Measurements from ENCODE around the gene VPREB1.

VPREB1 gene

GRCh38 chr22:22230438-22230837 lies 14.1 kb upstream of the VPREB1 start:
- peaks cover 3% of the 10 kb centered on the region; the same call in 1 of the 2 replicates for H3K4me1 ChIP-seq (ENCODE audit: low read length)
- no peak overlapping the region for H2AFZ ChIP-seq (ENCODE audit: low read depth, low read length)
- H3K9me3 ChIP-seq (ENCODE audit: insufficient read depth, low read length) = no peaks in the 10 kb centered on the region
- H3K36me3 ChIP-seq (replicated peaks; ENCODE audit: low read depth, low read length) = no peaks in the 10 kb centered on the region
- no peak overlapping the region for H3K4me2 ChIP-seq (ENCODE audit: low read length)
- TF ChIP-seq EZH2phosphoT487 (IDR thresholded peaks at IDR 0.05; ENCODE audit: low read depth) = no peak
- TF ChIP-seq, protein P1, sequence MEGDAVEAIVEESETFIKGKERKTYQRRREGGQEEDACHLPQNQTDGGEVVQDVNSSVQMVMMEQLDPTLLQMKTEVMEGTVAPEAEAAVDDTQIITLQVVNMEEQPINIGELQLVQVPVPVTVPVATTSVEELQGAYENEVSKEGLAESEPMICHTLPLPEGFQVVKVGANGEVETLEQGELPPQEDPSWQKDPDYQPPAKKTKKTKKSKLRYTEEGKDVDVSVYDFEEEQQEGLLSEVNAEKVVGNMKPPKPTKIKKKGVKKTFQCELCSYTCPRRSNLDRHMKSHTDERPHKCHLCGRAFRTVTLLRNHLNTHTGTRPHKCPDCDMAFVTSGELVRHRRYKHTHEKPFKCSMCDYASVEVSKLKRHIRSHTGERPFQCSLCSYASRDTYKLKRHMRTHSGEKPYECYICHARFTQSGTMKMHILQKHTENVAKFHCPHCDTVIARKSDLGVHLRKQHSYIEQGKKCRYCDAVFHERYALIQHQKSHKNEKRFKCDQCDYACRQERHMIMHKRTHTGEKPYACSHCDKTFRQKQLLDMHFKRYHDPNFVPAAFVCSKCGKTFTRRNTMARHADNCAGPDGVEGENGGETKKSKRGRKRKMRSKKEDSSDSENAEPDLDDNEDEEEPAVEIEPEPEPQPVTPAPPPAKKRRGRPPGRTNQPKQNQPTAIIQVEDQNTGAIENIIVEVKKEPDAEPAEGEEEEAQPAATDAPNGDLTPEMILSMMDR (IDR thresholded peaks at IDR 0.05; ENCODE audit: low read depth, low read length) = no peak
- H3K4me3 ChIP-seq (ENCODE audit: low read length) = no peak overlapping the region
- no peak overlapping the region for H3K9ac ChIP-seq (ENCODE audit: low read length)
- no peaks in the 10 kb centered on the region for H3K27me3 ChIP-seq (ENCODE audit: low read depth, low read length)
- H3K27ac ChIP-seq (ENCODE audit: low read length) = no peak overlapping the region
- no peaks in the 10 kb centered on the region for H4K20me1 ChIP-seq (ENCODE audit: insufficient read depth, low read length)
- H3K79me2 ChIP-seq (ENCODE audit: low read length) = no peaks in the 10 kb centered on the region

DNA sequence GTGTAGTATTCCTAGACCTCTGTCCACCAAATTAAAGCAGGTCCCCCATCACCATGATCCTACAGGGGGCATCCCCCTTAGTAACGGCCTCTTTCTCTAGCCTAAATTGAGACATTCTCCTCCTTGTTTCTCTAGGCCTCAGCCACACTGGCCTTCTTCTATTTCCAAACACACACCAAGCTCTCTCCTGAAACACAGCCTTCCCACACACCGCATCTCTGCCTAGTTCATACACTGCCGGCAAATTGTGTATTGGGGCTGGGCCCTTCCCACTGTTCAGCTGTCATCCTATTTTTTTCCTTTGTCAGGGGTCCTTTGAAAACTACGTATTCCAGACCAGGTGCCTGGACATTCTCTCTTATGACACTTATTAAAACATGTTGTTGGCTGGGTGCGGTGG lies 11.5 kb upstream of the VPREB1 start:
- no peaks in the 10 kb centered on the region for H3K9me3 ChIP-seq (ENCODE audit: insufficient read depth, low read length)
- H2AFZ ChIP-seq (ENCODE audit: low read depth, low read length) = no peak overlapping the region
- no peak for TF ChIP-seq EZH2phosphoT487 (IDR thresholded peaks at IDR 0.05; ENCODE audit: low read depth)
- TF ChIP-seq, protein P1 (IDR thresholded peaks at IDR 0.05; ENCODE audit: low read depth, low read length) = no peak

GRCh38 chr22:22235558-22235957 lies 9.0 kb upstream of the VPREB1 start:
- peak overlapping the region; percentile 35 for H3K4me3 ChIP-seq (ENCODE audit: low read length)
- H3K9me3 ChIP-seq (ENCODE audit: insufficient read depth, low read length) = no peaks in the 10 kb centered on the region
- peak overlapping the region; percentile 53 for H3K4me2 ChIP-seq (ENCODE audit: low read length)
- no peaks in the 10 kb centered on the region for H3K36me3 ChIP-seq (replicated peaks; ENCODE audit: low read depth, low read length)
- no peaks in the 10 kb centered on the region for H3K27me3 ChIP-seq (ENCODE audit: low read depth, low read length)
- no peak overlapping the region for H3K9ac ChIP-seq (ENCODE audit: low read length)
- H3K27ac ChIP-seq (ENCODE audit: low read length) = no peak overlapping the region
- peak overlapping the region; percentile 32; the same call in 1 of the 2 replicates for H2AFZ ChIP-seq (ENCODE audit: low read depth, low read length)
- H3K4me1 ChIP-seq (ENCODE audit: low read length) = peaks cover 5% of the 10 kb centered on the region; the same call in 1 of the 2 replicates
- no peak for TF ChIP-seq EZH2phosphoT487 (IDR thresholded peaks at IDR 0.05; ENCODE audit: low read depth)
- TF ChIP-seq, protein P1 (IDR thresholded peaks at IDR 0.05; ENCODE audit: low read depth, low read length) = peak; percentile 88
- no peaks in the 10 kb centered on the region for H3K79me2 ChIP-seq (ENCODE audit: low read length)
- no peaks in the 10 kb centered on the region for H4K20me1 ChIP-seq (ENCODE audit: insufficient read depth, low read length)

More for the DNA sequence above, 11.5 kb upstream of the VPREB1 start:
- no peaks in the 10 kb centered on the region for H3K27me3 ChIP-seq (ENCODE audit: low read depth, low read length)
- H3K4me3 ChIP-seq (ENCODE audit: low read length) = no peak overlapping the region
- no peaks in the 10 kb centered on the region for H4K20me1 ChIP-seq (ENCODE audit: insufficient read depth, low read length)
- peaks cover 5% of the 10 kb centered on the region; the same call in 1 of the 2 replicates for H3K4me1 ChIP-seq (ENCODE audit: low read length)
- H3K27ac ChIP-seq (ENCODE audit: low read length) = no peak overlapping the region
- H3K36me3 ChIP-seq (replicated peaks; ENCODE audit: low read depth, low read length) = no peaks in the 10 kb centered on the region
- no peak overlapping the region for H3K9ac ChIP-seq (ENCODE audit: low read length)
- H3K79me2 ChIP-seq (ENCODE audit: low read length) = no peaks in the 10 kb centered on the region
- H3K4me2 ChIP-seq (ENCODE audit: low read length) = no peak overlapping the region

DNA sequence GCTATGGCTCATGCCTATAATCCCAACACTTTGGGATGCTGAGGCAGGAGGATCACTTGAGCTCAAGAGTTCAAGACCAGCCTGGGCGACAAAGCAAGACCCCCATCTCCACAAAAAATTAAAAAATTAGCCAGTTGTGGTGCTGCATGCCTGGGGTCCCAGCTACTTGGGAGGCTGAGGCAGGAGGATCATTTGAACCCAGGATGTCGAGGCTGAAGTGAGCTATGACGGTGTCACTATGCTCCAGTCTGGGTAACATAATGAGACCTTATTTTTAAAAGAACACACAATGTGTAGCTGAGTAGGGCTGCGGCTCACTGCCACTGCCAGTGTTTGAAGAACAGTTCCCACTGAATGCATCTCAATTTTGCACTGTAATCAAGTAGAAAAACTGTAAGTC lies 7.1 kb upstream of the VPREB1 start:
- H2AFZ ChIP-seq (ENCODE audit: low read depth, low read length) = no peak overlapping the region
- no peak overlapping the region for H3K27ac ChIP-seq (ENCODE audit: low read length)
- TF ChIP-seq, protein P1 (IDR thresholded peaks at IDR 0.05; ENCODE audit: low read depth, low read length) = no peak
- TF ChIP-seq EZH2phosphoT487 (IDR thresholded peaks at IDR 0.05; ENCODE audit: low read depth) = no peak
- H3K27me3 ChIP-seq (ENCODE audit: low read depth, low read length) = no peaks in the 10 kb centered on the region
- no peaks in the 10 kb centered on the region for H4K20me1 ChIP-seq (ENCODE audit: insufficient read depth, low read length)
- H3K4me2 ChIP-seq (ENCODE audit: low read length) = no peak overlapping the region
- H3K9me3 ChIP-seq (ENCODE audit: insufficient read depth, low read length) = no peaks in the 10 kb centered on the region
- no peak overlapping the region for H3K4me3 ChIP-seq (ENCODE audit: low read length)
- no peaks in the 10 kb centered on the region for H3K79me2 ChIP-seq (ENCODE audit: low read length)
- no peak overlapping the region for H3K9ac ChIP-seq (ENCODE audit: low read length)
- peaks cover 5% of the 10 kb centered on the region; the same call in 1 of the 2 replicates for H3K4me1 ChIP-seq (ENCODE audit: low read length)
- no peaks in the 10 kb centered on the region for H3K36me3 ChIP-seq (replicated peaks; ENCODE audit: low read depth, low read length)

Data from OCI-LY3 (cell line).